GM18511 (cell line): Measurements from ENCODE around the gene PCED1B.
A peak's percentile ranks its signal among the peaks of the same experiment; 100 is the strongest.
"Not testable (repeated sequence)": the region's sequence is repeated elsewhere in the genome, so short reads cannot be mapped to it uniquely, and the experiment has no call there.

Experiments used
- ATAC-seq: cut with Tn5 transposase; IDR thresholded peaks from one replicate; pipeline ENCODE4 v1.9.1; 2021; ENCODE audit warnings: mild to moderate bottlenecking, moderate library complexity; ENCODE audit not compliant: unreplicated experiment

The PCED1B gene, protein sequence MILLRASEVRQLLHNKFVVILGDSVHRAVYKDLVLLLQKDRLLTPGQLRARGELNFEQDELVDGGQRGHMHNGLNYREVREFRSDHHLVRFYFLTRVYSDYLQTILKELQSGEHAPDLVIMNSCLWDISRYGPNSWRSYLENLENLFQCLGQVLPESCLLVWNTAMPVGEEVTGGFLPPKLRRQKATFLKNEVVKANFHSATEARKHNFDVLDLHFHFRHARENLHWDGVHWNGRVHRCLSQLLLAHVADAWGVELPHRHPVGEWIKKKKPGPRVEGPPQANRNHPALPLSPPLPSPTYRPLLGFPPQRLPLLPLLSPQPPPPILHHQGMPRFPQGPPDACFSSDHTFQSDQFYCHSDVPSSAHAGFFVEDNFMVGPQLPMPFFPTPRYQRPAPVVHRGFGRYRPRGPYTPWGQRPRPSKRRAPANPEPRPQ

GRCh38 chr12:47079468-47079980, at the start of gene PCED1B, which contains the start of gene AMIGO2:
PCED1B (plus strand) TSS chr12:47079621; CDS start chr12:47235064, 155,443 bp downstream.
AMIGO2 (minus strand) TSS chr12:47079959; CDS start chr12:47079002, 957 bp downstream.
- peak; percentile 78 for ATAC-seq

- no peak for ATAC-seq
These were observed 49.5 kb upstream of the PCED1B start for GRCh38 chr12:47029903-47030302.

DNA sequence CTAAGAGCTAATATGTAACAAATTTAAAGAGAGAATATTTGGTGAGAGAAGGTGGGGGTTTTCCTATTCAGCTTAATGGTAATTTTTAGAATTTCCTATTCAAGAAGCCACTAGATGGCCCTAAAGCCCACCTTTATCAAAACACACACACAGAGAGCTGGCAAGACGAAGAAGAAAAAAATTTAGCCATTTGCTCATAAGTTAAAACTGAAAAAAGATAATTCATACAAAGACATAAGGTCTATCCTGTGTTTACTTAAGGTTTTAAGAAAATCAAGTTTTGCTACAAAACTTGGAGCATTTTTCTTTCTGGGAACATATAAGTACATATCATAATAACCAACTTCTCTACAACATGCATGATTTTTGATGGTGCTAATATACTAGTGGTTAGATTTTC, 46.8 kb upstream of the PCED1B start:
- ATAC-seq = no peak

- ATAC-seq = no peak
These were observed 46.3 kb upstream of the PCED1B start for GRCh38 chr12:47033081-47033480.

GRCh38 chr12:47033789-47034555, 45.4 kb upstream of the PCED1B start:
- no peak for ATAC-seq

GRCh38 chr12:47034661-47035060, 44.8 kb upstream of the PCED1B start:
- no peak for ATAC-seq

DNA sequence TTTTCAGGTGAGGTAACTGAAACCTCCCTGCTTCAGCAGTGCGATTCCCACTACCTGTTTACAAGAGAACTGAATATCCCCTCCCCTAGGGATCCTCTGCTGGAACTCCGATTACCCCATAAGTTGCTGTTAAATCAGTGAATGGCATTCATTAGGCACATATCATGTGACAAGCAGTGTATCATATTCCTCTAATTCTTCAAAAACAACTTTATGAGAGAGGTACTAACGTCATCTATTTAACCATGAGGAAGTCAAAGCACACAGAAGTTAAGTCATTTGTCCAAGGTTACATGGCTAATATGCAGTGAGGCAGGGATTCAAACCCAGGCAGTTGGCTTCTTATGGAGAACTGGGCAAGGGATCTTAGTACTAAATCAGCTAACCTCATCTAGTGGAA, 43.9 kb upstream of the PCED1B start:
- no peak for ATAC-seq

DNA sequence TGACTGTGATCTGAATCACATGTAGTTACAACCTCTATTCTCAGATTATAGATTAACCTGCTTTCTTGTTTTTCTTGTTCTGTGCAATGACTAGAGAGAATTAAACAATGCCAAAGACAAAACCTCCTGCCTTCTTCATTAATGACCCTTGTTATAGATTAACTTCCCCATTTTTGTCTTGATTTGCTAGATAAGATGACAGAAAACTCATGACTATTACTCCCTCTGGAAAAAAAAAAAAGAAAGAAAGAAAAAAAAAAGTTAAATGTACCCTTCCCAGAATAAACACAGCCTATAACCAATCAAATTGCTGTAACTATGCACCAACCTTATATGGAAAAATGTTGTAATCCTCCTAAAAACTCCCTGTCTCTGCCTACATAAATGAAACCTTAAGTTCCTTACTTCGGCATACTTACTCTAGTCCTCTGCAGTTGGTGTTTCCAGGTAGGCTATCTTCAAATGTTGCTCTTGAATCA, 41.1 kb upstream of the PCED1B start:
- no peak for ATAC-seq

- no peak for ATAC-seq
These were observed 40.3 kb upstream of the PCED1B start for GRCh38 chr12:47039079-47039478.

- ATAC-seq = no peak
These were observed 39.7 kb upstream of the PCED1B start for GRCh38 chr12:47039756-47040155.

GRCh38 chr12:47041327-47041726, 38.1 kb upstream of the PCED1B start:
- ATAC-seq = no peak

DNA sequence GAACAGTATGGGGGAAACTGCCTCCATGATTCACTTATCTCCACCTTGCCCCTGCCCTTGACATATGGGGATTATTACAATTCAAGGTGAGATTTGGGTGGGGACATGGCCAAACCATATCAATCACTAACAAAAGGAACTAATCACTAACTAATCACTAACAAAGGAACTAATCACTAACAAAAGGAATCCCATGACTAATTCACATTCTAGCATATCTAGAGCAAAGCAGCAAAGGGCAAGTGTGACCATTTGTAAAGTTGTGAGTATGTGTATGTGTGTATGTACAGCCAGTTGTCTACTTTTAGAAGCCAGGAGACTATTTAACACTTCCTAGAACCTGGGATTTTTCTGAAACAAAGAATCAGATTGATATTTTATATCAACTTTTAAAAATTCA, 30.9 kb upstream of the PCED1B start:
- ATAC-seq = no peak

DNA sequence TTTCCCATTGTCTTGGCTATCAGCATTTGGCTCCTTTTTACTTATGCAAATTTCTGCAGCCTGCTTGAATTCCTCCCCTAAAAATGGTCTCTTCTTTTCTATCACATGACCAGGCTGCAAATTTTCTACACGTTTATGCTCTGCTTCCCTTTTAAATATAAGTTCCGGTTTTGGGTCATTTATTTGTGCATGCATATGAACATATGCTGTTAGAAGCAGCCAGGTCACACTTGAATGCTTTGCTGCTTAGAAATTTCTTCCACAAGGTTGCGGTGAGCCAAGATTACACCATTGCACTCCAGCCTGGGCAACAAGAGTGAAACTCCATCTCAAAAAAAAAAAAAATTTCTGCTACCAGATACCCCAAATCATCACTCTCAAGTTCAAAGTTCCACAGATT, 28.1 kb upstream of the PCED1B start:
- not testable (repeated sequence) for ATAC-seq

GRCh38 chr12:47052274-47052673, 27.1 kb upstream of the PCED1B start:
- no peak for ATAC-seq

DNA sequence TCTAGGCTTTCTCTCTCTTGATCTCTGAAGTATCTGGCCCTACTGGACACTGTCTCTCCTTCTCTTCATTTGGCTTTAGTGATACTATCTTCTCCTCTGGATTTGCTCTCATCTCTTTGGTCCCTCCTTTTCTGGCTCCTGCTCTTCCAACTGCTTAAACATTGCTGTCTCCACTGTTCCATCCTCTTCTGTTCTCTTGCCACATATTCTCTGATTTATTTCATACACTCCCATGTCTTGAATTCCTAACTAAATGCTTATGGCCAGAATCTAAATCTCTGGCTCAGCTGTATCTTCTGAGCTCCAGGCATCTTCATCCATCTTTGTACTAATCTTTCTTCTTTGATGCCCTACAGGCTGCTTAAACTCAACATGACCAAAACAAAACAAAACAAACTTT, 25.5 kb upstream of the PCED1B start:
- ATAC-seq = no peak

DNA sequence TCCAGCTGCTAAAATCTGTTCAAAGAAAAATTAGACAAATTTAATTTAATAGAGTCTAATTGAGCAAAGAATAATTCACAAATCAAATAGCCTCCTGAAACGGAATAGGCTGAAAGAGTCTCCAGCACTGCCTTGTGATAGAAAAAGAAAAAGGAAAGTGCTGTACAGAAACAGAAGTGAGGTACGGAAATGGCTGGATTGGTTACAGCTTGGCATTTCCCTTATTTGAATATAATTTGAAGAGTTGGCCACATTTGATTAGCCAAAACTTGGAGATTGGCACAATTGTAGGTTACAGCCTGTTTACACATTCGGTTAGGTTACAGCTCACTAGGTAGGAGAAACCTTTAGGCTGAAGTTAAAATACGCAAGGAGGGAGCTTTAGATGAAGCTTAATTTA, 24.8 kb upstream of the PCED1B start:
- ATAC-seq = no peak

DNA sequence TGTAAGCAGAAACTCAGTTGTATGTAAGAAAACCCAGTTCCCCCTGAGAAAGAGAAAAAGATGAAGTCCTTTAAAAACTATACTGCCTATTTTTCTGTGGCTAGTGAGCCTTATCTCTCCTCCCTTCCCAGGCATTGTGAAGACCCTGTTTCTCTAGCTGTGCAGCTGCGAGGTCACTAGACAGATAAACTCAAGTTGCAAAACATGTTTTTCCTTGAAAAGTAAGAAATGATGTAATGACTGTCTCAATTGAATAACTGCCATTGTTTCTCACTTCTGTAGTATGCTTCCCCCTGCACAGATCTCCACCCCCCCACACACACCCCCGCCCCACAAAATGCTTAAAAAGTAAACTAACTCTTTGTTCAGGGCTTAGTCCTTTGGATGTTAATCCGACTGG, 23.6 kb upstream of the PCED1B start:
- not testable (repeated sequence) for ATAC-seq

- ATAC-seq = not testable (repeated sequence)
These were observed 22.5 kb upstream of the PCED1B start for GRCh38 chr12:47056944-47057343.

- ATAC-seq = not testable (repeated sequence)
These were observed 20.8 kb upstream of the PCED1B start for GRCh38 chr12:47058640-47059039.

- ATAC-seq = no peak
These were observed 13.9 kb upstream of the PCED1B start for GRCh38 chr12:47065546-47065945.

DNA sequence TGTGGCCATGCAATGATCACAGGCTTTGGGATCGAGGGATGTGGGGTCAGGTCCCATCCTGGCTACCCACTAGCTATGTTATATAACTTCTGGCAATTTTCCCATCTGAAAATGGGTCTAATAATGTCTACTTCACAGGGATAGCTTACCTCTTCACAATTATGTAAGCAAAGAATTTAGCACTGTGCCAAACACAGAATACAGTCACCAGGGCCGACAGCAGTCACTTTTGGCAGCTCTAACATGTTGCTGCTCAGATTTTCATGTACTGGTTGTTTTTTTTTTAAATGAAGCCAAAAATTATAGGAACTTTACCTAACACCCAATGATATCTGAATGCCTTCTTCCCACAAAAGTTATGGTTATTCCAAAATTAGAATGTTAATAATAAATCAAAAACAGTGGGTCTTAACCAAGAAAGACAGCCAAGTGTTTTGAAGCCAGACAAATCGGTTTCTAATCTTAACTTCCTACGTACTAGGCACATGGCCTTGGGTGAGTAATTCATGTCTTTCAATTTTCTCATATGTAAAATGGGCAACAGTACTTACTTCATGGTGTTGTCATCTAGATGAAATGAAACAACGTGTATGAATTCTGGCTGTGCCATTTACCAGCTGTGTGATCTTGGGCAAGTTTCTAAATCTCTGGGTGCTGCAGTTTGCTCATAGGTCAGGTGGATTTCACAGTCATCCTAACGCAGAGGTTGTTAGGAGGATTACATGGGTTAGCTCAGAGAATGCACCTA, 13.0 kb upstream of the PCED1B start:
- ATAC-seq = no peak
